Amygdala (tissue), 56 donors: ENCODE data around the gene CHST13.

Source experiments
- DNase-seq, 56 donors: peaks; one replicate each; lab custom pipeline; 2025; lab: John Stamatoyannopoulos, UW

The CHST13 gene

DNA sequence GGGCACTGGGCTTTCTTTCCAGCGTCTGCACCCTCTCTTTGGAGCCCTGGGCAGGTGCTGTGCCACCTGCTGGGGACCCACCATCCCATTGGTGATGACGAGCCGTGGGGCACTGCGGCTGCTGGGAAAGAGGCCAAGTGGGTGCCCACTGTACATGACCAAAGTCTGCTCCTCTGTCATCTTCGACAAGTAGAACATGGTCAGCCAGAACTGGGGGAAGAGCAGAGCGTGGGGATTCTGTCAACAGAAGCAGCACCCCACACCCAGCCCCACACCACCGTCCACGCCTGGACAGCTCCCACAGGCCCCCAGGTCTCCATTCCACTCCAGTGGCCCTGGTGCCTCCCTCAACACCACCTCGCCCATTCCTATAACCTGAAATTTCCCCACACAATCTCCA is 16.1 kb upstream of the CHST13 start:
- no peak for DNase-seq

GRCh38 chr3:126508564-126508964 is 15.4 kb upstream of the CHST13 start:
- no peak for DNase-seq

- DNase-seq, result no peak
Measured at GRCh38 chr3:126509597-126510307, 14.2 kb upstream of the CHST13 start.

- no peak for DNase-seq
Measured at GRCh38 chr3:126510308-126510910, 13.5 kb upstream of the CHST13 start.

DNA sequence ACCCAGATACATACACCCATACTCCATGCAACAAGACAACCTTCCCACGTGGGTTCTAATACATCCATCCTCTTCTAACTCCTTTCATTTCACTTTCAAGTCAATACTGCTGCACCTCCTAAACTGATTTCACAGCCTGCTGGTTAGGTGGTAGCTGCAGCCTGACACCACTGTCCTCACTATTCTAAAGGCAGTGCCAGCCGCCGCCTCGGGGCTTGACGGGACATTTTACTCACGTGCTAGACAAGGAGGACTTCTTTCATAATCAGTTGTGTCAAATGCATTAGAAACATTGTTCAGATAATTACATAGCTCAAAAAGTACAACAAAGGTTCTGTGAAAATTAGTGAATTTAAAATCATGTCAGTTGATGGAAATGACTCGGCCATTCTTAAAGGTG is 12.7 kb upstream of the CHST13 start:
- no peak for DNase-seq

GRCh38 chr3:126512026-126512425 is 11.9 kb upstream of the CHST13 start:
- peak in 13 of 56 donors; percentile 13 to 65 (median 37) for DNase-seq

GRCh38 chr3:126512916-126513650 is 10.9 kb upstream of the CHST13 start:
- DNase-seq, result no peak

GRCh38 chr3:126514161-126514560 is 9.8 kb upstream of the CHST13 start:
- no peak for DNase-seq

DNA sequence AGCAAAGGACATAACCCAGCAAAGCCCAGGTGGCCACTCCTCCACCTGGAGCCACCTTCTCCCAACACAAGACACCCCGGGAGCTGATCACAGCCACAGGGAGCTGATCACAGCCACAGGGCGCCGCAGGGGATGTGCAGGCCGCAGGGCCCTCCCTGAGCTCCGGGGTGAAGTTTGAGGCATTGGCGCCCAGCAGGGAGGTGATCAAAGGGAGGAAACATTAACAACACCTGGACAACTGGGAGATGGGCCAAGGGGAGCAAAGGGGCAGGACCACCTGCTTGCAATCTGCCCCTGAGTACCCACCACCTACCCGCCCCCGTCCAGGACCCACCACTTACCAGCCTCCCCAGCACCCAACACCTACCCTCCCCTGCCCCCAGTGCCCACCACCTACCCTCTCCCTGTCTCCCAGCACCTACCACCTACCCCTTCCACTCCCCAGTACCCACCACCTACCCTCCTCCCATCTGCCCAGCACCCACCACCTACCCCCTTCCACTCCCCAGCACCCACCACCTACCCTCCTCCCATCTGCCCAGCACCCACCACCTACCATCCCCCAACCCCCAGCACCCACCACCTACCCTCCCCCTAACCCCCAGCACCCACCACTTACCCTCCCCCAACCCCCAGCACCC is 8.8 kb upstream of the CHST13 start:
- DNase-seq, result no peak

DNA sequence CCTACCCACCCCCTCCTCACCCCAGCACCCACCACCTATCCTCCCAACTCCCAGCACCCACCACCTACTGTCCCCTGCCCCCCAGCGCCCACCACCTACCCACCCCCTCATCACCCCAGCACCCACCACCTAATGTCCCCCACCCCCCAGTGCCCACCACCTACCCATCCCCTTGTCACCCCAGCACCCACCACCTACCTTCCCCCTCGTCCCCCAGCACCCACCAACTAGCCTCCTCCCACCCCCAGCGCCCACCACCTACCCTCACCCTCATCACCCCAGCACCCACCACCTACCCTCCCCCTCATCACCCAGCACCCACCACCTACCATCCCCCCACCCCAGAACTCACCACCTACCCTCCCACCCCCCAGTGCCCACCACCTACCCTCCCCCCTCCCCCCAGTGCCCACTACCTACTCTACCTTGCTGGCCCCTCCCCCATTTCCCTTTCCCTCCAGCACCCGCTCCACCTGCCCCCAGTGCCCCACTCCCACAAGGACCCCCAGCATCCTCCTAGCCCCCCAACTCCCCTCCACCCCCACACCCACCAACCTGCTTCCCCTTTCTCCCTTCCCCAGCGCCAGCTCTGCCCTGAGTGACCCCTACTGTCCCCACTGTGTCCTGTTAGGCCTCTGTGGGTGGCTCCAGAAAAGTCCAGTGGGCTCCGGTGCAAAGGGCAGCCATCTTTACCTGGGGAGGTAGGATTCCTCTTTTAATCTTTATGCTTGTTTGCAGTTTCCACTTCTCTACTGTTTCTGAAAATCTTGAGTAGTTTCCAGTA is 7.6 kb upstream of the CHST13 start:
- no peak for DNase-seq

DNA sequence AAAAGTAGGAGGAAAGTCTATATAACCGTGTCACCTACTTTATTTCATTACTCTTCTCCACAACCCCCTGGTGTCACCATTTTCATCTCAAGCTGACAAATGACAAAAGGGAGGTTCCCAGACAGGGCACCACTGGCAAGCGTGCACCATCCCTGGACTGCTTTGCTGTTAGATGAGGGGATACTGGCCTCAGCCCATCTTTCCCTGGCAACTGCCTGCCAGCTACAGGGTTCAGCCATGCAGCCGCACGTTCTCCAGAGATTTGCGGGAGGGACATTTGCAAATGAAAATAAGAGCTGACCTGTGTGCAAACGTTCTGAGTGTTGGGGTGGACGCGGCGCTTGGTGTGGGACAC is 7.0 kb upstream of the CHST13 start:
- DNase-seq, result no peak

DNA sequence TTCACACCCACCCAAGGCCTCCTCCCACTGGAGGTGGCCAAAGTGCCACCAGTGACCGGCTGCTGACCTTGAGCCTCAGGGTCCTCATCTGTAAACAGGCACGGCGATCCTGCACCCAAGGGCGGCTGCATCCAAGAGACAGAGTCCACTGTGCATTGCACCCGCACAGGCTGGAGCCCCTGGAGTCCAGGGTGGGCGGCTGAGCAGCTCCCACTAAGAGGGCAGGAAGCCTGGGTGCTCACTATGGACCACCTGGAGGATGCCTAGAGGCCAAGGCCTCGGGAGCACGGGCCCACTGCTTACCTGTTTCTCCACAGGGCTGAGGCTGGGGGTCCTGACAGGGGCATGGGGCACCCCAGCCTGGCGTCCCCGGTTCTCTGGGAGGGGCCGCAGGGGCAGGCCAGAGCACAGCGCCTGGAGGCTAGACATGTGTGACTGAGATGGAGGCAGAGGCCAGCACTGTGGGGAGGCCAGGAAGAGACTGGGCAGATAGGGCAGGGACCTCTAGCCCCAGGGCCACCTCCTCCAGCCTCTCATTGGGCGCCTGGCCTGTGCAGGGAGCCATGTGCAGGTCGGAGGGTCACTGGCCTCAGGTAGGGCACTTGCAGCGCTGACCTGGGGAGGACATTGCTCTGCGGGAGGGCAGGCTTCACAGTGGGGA is 6.5 kb upstream of the CHST13 start, which contains the start of gene UROC1:
Gene UROC1, minus strand, starts transcription at position 483 of the 661 bp plus-strand sequence. Its CDS starts 54 bp downstream, at position 429.
- DNase-seq, result no peak

- no peak for DNase-seq
Measured at GRCh38 chr3:126517986-126518778, 5.8 kb upstream of the CHST13 start.

DNA sequence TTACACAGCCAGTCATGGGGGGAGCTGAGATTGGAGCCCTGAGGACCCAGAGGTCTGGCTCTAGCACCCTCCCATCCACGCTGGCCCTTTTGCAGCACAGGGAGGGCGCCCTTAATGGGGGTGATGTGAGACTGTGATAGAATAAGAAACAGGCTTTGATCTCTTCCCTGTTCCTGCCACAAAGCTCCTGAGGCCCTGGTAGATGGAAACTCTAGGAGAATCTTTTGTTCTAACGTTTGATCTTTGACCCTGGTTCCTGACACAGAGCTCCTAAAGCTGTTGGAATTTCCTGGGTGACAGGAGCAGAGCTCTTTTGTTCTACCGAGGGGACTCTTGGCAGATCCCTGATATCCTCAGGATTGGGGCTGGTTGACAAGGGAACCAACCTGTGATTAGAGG is 5.2 kb upstream of the CHST13 start:
- no peak for DNase-seq

DNA sequence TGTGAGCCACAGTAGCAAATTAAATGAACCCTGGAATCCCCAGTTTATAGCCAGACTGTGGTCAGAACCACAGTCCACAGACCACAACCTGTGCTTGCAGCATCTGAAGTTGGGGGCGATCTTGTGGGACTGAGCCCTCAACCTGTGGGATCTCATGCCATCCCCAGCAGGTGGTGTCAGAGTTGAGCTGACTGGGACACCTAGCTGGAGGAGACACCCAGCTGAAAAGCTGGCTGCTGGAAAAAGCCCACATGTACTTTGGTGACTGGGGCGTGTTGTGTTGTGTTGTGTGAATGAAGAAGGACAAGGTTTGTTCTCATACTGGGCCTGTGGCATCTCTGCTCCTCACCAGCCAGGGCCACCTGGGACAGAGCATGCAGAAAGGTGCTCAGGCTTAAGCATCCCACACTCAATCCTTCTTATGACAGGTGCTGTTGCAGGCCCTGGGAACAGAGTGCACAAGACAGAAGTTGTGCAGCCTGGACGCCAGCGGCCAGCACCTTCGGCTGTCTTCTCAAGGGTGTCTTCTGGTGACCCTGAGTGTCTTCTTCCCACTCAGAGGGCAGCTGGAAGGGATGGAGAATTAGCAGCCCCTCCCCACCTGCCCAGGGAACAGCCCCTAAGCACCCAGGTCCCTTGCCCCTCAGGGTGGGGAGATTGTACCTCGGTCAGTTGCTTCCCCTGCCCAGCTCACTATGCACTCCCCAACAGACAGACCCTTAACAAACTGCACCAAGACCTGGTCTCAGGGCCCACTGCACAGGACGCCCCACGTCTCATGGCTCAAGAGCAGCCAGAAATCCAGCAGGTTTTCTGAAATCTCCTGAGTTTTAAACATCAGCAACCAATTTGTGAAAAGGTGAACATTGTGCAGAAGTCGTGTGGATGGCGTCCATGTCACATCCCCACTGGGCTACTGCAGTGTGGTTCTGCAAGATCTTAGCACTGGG is 4.2 kb upstream of the CHST13 start:
- no peak for DNase-seq

DNA sequence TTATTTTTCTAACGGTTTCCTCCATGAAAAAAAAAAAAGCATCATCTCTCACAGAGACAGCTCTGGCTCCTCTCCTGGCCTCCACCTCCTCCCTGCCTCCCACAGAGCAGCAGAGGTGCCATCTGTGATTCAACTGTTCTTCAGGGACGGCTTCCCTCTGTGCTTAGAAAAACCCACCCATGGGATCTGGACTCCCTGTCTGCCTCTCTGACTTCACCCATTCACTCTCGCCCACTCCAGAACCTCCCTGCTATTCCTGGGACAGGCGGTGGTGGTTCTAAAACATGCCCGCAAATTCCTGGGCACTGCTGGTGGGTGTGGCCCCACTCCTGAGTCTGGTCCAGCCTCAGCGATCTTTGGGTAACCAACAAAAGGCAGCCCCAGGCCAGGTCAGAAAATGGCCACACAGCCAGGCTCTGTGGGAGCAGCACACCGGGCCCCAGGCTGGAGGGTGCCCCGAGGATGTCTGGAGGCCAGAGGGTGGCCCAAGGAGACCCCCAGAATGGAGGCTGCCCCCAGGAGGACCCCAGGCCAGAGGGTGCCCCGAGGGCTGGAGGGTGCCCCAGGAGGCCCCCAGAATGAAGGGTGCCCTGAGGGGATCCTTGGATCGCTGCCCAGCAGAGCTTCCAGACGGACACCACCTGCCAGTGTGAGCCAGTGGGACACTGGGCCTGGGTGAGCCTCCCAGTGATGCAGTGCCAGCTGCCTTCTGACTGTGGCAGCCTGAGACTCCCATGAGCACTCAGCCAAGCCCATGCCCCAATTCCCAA is 2.6 kb upstream of the CHST13 start:
- peak in 13 of 56 donors; percentile 13 to 70 (median 36) for DNase-seq

DNA sequence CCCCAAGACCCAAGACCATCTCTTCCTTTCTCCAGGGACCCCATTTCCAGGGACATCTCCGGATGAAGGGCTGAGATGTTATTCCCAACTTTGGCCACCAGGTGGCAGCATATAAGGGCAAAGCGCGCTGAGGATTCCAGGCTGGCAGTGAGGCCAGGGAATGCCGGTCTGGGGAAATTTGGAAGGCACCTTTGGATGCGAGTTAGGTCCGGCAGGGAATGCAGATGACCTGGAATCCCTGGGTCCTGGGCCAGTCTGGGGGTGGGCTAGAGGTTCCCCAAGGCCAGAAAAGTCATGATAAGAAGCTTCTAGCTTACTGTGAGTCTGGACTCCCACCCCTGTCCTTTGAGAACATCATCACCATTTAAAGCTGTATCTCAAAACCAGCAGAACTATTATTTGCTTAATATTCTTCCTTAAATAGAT is 1.6 kb upstream of the CHST13 start:
- peak in 39 of 56 donors; percentile 8 to 75 (median 36) for DNase-seq
